GM10248 (cell line): ENCODE results near the gene ACOD1.

Source experiments
- CTCF ChIA-PET: fragments of 300-600 bp; sonication (Branson Sonifier 250); formaldehyde crosslinking; extraction: SDS; loops from one replicate; lab custom pipeline; 2021; ENCODE audit warnings: antibody characterized with exemption; lab: Yijun Ruan, JAX
- POLR2A ChIA-PET: fragments of 350-650 bp; sonication (Branson Sonifier 250); formaldehyde crosslinking; extraction: SDS; loops from one replicate; lab custom pipeline; 2020; ENCODE audit warnings: antibody characterized with exemption; lab: Yijun Ruan, JAX
- DNase-seq: peaks from one replicate; pipeline ENCODE4 v3.0.0; 2012; ENCODE audit errors: extremely low spot score
- TF ChIP-seq, protein P1 (sequence below): IDR thresholded peaks from 2 replicates; pipeline ENCODE4 v1.5.1; 2012; ENCODE audit warnings: mild to moderate bottlenecking, low read depth; ENCODE audit errors: extremely low read depth, missing control alignments, control extremely low read depth

ACOD1 gene

DNA sequence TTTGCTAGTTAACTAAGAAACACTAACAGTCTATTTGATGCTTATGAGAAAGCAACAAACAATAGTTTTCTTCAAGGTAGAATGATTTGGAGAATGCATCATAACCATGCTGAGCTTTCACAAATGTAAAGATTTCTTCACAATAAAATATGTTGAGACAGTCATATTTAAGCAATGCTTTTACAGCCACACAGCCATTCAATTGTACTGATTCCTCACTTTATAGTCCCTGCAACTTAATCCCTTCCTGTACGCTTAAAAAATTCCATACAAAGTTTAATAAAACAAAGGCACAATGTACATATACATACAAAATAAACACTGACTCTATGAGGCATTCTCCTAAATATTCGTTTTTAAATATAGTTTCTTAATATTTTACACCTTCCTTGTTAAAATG is 4.7 kb upstream of the ACOD1 start:
- DNase-seq, result no peak
- POLR2A ChIA-PET, result no interaction called here
- CTCF ChIA-PET, result no interaction called here
- TF ChIP-seq, protein P1, sequence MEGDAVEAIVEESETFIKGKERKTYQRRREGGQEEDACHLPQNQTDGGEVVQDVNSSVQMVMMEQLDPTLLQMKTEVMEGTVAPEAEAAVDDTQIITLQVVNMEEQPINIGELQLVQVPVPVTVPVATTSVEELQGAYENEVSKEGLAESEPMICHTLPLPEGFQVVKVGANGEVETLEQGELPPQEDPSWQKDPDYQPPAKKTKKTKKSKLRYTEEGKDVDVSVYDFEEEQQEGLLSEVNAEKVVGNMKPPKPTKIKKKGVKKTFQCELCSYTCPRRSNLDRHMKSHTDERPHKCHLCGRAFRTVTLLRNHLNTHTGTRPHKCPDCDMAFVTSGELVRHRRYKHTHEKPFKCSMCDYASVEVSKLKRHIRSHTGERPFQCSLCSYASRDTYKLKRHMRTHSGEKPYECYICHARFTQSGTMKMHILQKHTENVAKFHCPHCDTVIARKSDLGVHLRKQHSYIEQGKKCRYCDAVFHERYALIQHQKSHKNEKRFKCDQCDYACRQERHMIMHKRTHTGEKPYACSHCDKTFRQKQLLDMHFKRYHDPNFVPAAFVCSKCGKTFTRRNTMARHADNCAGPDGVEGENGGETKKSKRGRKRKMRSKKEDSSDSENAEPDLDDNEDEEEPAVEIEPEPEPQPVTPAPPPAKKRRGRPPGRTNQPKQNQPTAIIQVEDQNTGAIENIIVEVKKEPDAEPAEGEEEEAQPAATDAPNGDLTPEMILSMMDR, result no peak

DNA sequence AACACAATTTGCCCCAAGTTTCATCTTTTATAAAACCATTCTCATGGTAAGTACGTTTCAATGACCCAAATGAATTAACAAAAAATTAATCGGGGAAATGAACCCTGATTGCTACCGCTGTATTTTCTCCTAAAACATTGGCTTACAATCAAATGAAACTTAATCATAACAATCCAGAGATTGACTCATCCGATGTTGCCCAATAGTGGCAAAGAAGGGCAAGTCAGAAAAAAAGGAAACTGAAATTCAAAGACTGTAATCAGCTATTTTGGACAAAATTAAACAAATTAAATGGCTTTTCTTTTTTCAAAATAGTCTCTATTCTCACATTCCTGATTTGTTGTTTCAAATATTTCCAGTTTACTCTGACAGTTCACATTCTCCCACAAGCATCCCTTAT is 3.9 kb upstream of the ACOD1 start:
- no peak for DNase-seq
- ChIA-PET CTCF (no interaction called here), POLR2A (no interaction called here)
- TF ChIP-seq, protein P1, result no peak

DNA sequence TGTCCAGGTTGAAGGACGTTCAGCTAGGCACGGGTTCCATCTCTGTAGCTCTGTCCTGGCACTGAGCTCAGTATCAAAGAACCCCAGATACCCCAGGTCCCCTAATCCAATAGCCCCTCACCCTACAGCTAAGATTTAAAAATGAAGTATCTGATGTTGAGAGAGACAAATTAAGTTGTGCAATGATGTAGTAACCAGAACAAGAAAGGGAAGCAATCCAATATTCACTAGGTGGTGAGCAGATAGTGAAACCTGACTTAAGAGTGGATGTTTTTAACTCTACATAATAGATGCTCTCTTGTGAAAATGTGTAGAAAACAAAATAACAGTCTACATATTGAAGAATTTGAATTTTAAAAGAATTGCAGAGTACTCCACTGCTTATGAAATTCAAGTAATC is 1.8 kb downstream of the ACOD1 start:
- ChIA-PET POLR2A (interaction anchor here (0.8 kb wide), 1 partner anchor 65 kb away, joined by 3 read pairs; no protein-coding TSS in a partner anchor), CTCF (interaction anchor here (0.6 to 1.8 kb wide), 4 partner anchors 10 to 87 kb away, joined by 3 to 7 read pairs (median 3); no protein-coding TSS in a partner anchor)
- TF ChIP-seq, protein P1, result no peak
- no peak for DNase-seq

DNA sequence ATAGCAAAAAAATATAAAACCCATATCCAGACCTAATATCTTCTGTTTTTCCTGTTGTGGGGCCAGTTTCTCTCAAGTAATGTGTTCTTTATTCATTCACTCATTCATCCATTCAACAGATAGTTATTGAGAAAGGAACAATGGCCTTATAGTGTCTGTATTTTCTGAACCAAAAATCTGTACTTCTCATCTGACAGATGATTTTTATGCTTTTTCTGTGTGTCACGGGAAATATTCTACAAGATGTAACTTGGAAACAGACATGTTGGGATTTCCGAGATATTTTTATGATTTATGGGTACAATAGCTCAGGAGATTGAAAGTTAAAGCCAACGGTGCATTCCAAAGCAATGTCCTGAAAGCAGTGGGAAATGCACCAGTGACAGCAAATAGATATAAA is 5.7 kb downstream of the ACOD1 start:
- DNase-seq, result no peak
- ChIA-PET POLR2A (no interaction called here), CTCF (interaction anchor here (0.9 to 4.0 kb wide), 2 partner anchors 17 to 26 kb away, joined by 4 to 20 read pairs; no protein-coding TSS in a partner anchor)
- TF ChIP-seq, protein P1, result no peak

DNA sequence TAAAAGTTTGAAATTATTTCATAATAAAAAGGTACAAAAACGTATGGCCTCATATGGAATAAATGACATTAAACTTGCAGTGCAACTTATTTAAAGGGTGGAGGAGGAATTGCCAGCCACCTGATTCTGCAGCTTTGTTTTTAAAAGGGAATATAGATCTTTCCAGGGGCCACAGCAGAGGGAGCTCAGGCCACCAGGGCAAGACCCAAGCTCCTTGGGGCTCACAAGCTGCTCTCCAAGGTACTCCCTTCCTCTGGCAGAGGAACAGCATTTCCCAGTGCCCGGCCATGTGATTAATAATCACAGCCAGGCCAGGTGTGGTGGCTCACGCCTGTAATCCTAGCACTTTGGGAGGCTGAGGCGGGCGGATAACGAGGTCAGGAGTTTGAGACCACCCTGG is 6.2 kb downstream of the ACOD1 start:
- DNase-seq, result no peak
- ChIA-PET POLR2A (no interaction called here), CTCF (interaction anchor here (0.9 to 4.0 kb wide), 2 partner anchors 16 to 26 kb away, joined by 4 to 20 read pairs; no protein-coding TSS in a partner anchor)
- TF ChIP-seq, protein P1, result no peak

DNA sequence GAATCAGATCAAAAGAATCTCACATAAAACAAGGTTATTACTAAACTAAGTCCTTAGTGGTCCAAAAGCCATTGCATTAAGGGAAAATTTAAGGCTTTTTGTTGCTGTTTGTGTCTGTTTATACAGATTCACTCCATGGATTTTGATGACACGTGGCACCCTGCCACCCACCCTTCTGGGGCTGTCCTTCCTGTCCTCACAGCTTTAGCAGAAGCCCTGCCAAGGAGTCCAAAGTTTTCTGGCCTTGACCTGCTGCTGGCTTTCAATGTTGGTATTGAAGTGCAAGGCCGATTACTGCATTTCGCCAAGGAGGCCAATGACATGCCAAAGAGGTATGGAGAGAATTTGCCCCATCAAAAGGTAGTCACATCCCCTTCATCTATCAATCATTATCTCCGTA is 6.9 kb downstream of the ACOD1 start:
- CTCF ChIA-PET, result interaction anchor here (2.6 to 4.0 kb wide), 2 partner anchors 16 to 25 kb away, joined by 9 to 20 read pairs; no protein-coding TSS in a partner anchor
- no peak for DNase-seq
- POLR2A ChIA-PET, result no interaction called here
- TF ChIP-seq, protein P1, result no peak
